H1 (cell line): ENCODE data around the gene MDFI. TPM values are rescaled to one million over a fixed set of nuclear protein-coding genes. Genes with fewer than 3 reads are reported as not detected.
A peak's percentile ranks its signal among the peaks of the same experiment; 100 is the strongest.

Experiments
- ATF3 ChIP-seq: IDR thresholded peaks from 2 replicates; pipeline ENCODE4 v1.6.1; 2011; ENCODE audit warnings: low read depth, mild to moderate bottlenecking, low read length; ENCODE audit not compliant: insufficient read depth
- BACH1 ChIP-seq: IDR thresholded peaks from 2 replicates; pipeline ENCODE4 v1.6.1; 2012; ENCODE audit warnings: low read length, improper control_type of control experiment
- CREB1 ChIP-seq: IDR thresholded peaks from 2 replicates; pipeline ENCODE4 v1.6.1; 2012; ENCODE audit warnings: inconsistent platforms
- CTBP2 ChIP-seq: IDR thresholded peaks from 2 replicates; pipeline ENCODE4 v1.7.0; 2011; ENCODE audit warnings: borderline replicate concordance, mild to moderate bottlenecking, moderate library complexity, mixed read lengths, low read length; ENCODE audit not compliant: insufficient read depth, insufficient read length
- FOSL1 ChIP-seq: IDR thresholded peaks from 2 replicates; pipeline ENCODE4 v1.6.1; 2011; ENCODE audit warnings: mild to moderate bottlenecking, low read depth, low read length, moderate library complexity; ENCODE audit not compliant: insufficient read depth
- GABPA ChIP-seq: IDR thresholded peaks from 2 replicates; pipeline ENCODE4 v1.6.1; 2011; ENCODE audit warnings: mild to moderate bottlenecking, low read length, moderate library complexity, borderline replicate concordance; ENCODE audit not compliant: insufficient read depth
- KDM1A ChIP-seq: fragments of 200-600, 300-600 bp; sonication (generic); IDR thresholded peaks from 2 replicates; pipeline ENCODE4 v1.7.1; 2016; ENCODE audit warnings: mild to moderate bottlenecking, low read length, borderline replicate concordance
- MAX ChIP-seq: IDR thresholded peaks from 2 replicates; pipeline ENCODE4 v1.6.1; 2012; ENCODE audit warnings: inconsistent platforms
- NANOG ChIP-seq: IDR thresholded peaks from 2 replicates; pipeline ENCODE4 v1.6.1; 2011; ENCODE audit warnings: low read length, low read depth, mild to moderate bottlenecking, inconsistent platforms; ENCODE audit not compliant: insufficient read depth, poor library complexity, severe bottlenecking
- RNF2 ChIP-seq: fragments of 200-900, 300-1000 bp; sonication (generic); IDR thresholded peaks from 2 replicates; pipeline ENCODE4 v1.7.1; 2016; ENCODE audit warnings: borderline replicate concordance, low read depth, mild to moderate bottlenecking, antibody characterized with exemption, low read length; ENCODE audit not compliant: poor library complexity, severe bottlenecking; ENCODE audit errors: missing control alignments
- SIRT6 ChIP-seq: IDR thresholded peaks from one replicate; pipeline ENCODE4 v1.7.1; 2012; ENCODE audit warnings: low read length, inconsistent platforms
- TEAD4 ChIP-seq: IDR thresholded peaks from 2 replicates; pipeline ENCODE4 v1.6.1; 2012; ENCODE audit warnings: low read depth, low read length, inconsistent platforms, mixed read lengths
- polyA plus RNA-seq, 7 experiments: library from polyadenylated mRNA; depleted of rRNA in 3 of 7; stranded (reverse) in 5 of 7; unstranded in 2 of 7; fragments of >200 nt in 5 of 7; fragments of 200-250 nt in 2 of 7; gene quantifications; 1 replicate in 5 of 7; 2 replicates in 1 of 7; 4 replicates in 1 of 7; pipeline versions ENCODE4 v1.2.1 to v1.2.3, GENCODE V29; 2011 to 2013; ENCODE audit warnings: missing spikeins in 2 of 7, mixed read lengths in 2 of 7
- total RNA-seq: library from RNA; stranded (reverse); fragmentation: NEBNext Ultra II Directional; extraction: Animal tissue kit (Norgen Biotek cat#: 25700); gene quantifications from 2 replicates; pipeline ENCODE4 v1.2.1, GENCODE V29; 2021

Gene MDFI
- total and polyA plus RNA-seq, 2 of the 8 experiments (the other 6 are each of a cell fraction or from before 2014, with no cell fraction given), result 41.0 to 65.6 TPM

- TF ChIP-seq MAX, result 0 out of 2 replicates have a peak, but pooled peaks have one; percentile 30
- no peak for TF ChIP-seq SIRT6
- TF ChIP-seq KDM1A, result no peak
- TF ChIP-seq NANOG, result no peak
- no peak for TF ChIP-seq CREB1
- no peak for TF ChIP-seq ATF3
- no peak for TF ChIP-seq BACH1
- TF ChIP-seq FOSL1, result no peak
- TF ChIP-seq GABPA, result 0 out of 2 replicates have a peak, but pooled peaks have one; percentile 59
- TF ChIP-seq TEAD4, result no peak
- TF ChIP-seq RNF2, result peak; percentile 65
- TF ChIP-seq CTBP2, result peak; percentile 57
These were observed 870 bp upstream of the MDFI start (continued) for GRCh38 chr6:41637194-41638001.
